ENCODE data around the gene SORCS2. TPM values are rescaled to one million over a fixed set of nuclear protein-coding genes. Genes with fewer than 3 reads are reported as not detected.

SORCS2 gene
- total and polyA plus RNA-seq, 2 of the 8 experiments (the other 6 are each of a cell fraction or from before 2014, with no cell fraction given): 0.36 to 1.8 TPM

- TF ChIP-seq SIRT6 (IDR thresholded peaks at IDR 0.05; ENCODE audit: low read length) (no peak), RNF2 (IDR thresholded peaks at IDR 0.05; ENCODE audit: borderline replicate concordance, low read depth, low read length, missing control alignments, poor library complexity, severe bottlenecking) (no peak), SRF (IDR thresholded peaks at IDR 0.05; ENCODE audit: low read depth, low read length) (no peak)
These were observed 34.7 kb upstream of the SORCS2 start (continued) for GRCh38 chr4:7157666-7158065.
